Neural cell (in vitro differentiated cells): ENCODE results near the gene HIVEP2. TPM values are rescaled to one million over a fixed set of nuclear protein-coding genes. Genes with fewer than 3 reads are reported as not detected.

Experiments
- H2AFZ ChIP-seq: fragments of 200-600, 300-800 bp; sonication (generic), shearing (Covaris generic); 2 replicates; pipeline ENCODE4 v1.6.0; 2014; ENCODE audit warnings: low read depth, mild to moderate bottlenecking, antibody characterized with exemption, low read length, moderate library complexity
- H3F3A ChIP-seq: fragments of 200-600 bp; shearing (Covaris generic); 2 replicates; pipeline ENCODE4 v1.6.1; 2016; ENCODE audit warnings: mild to moderate bottlenecking, moderate library complexity, mixed read lengths, antibody characterized with exemption, low read length; ENCODE audit not compliant: insufficient read depth, poor library complexity, severe bottlenecking
- H3K27ac ChIP-seq: fragments of 200-600, 300-800 bp; sonication (generic), shearing (Covaris generic); 2 replicates; pipeline ENCODE4 v1.5.1; 2014; ENCODE audit warnings: mild to moderate bottlenecking, low read length, moderate library complexity
- H3K27me3 ChIP-seq: fragments of 300-800, 200-600 bp; sonication (generic), shearing (Covaris generic); 2 replicates; pipeline ENCODE4 v1.6.0; 2014; ENCODE audit warnings: mild to moderate bottlenecking, low read depth, low read length, moderate library complexity; ENCODE audit not compliant: insufficient read depth
- H3K36me3 ChIP-seq: fragments of 300-800, 200-600 bp; sonication (generic), shearing (Covaris generic); 2 replicates; pipeline ENCODE4 v1.5.1; 2014; ENCODE audit warnings: mild to moderate bottlenecking, antibody characterized with exemption, low read length, moderate library complexity; ENCODE audit not compliant: insufficient read depth
- H3K4me2 ChIP-seq: fragments of 300-800, 200-600 bp; sonication (generic), shearing (Covaris generic); 2 replicates; pipeline ENCODE4 v1.6.0; 2014; ENCODE audit warnings: mild to moderate bottlenecking, low read length
- H3K4me3 ChIP-seq: fragments of 300-800, 200-600 bp; sonication (generic), shearing (Covaris generic); 2 replicates; pipeline ENCODE4 v1.5.1; 2014; ENCODE audit warnings: mild to moderate bottlenecking, low read length, moderate library complexity
- H3K79me2 ChIP-seq: fragments of 200-600 bp; shearing (Covaris generic); replicated peaks from 2 replicates; pipeline ENCODE4 v1.6.0; 2014; ENCODE audit warnings: mild to moderate bottlenecking, low read length, moderate library complexity; ENCODE audit not compliant: insufficient read depth
- H3K9ac ChIP-seq: fragments of 300-800, 200-600 bp; sonication (generic), shearing (Covaris generic); 2 replicates; pipeline ENCODE4 v1.6.1; 2016; ENCODE audit warnings: mild to moderate bottlenecking, low read length, mixed read lengths
- H3K9me2 ChIP-seq: fragments of 200-600 bp; shearing (Covaris generic); 2 replicates; pipeline ENCODE4 v1.6.1; 2016; ENCODE audit warnings: mild to moderate bottlenecking, low read length, mixed read lengths; ENCODE audit not compliant: insufficient read depth
- H3K9me3 ChIP-seq: fragments of 200-600, 300-800 bp; sonication (generic), shearing (Covaris generic); 2 replicates; pipeline ENCODE4 v1.6.1; 2016; ENCODE audit warnings: mild to moderate bottlenecking, mixed run types, low read length, moderate library complexity, mixed read lengths
- H4K20me1 ChIP-seq: fragments of 200-600 bp; shearing (Covaris generic); 2 replicates; pipeline ENCODE4 v1.6.1; 2016; ENCODE audit warnings: mild to moderate bottlenecking, mixed run types; ENCODE audit not compliant: insufficient read depth
- EP300 ChIP-seq: fragments of 450-650 bp; conservative IDR thresholded peaks from 2 replicates; pipeline ENCODE4 v1.6.1; 2014; ENCODE audit warnings: antibody characterized with exemption, mild to moderate bottlenecking, moderate library complexity; ENCODE audit not compliant: poor library complexity, severe bottlenecking
- EZH2 ChIP-seq: fragments of 200-600, 300-800 bp; shearing (Covaris generic), sonication (generic); IDR thresholded peaks from 2 replicates; pipeline ENCODE4 v1.6.1; 2014; ENCODE audit warnings: antibody characterized with exemption, low read length, borderline replicate concordance, mild to moderate bottlenecking; ENCODE audit not compliant: insufficient read depth, poor library complexity, severe bottlenecking
- MXI1 ChIP-seq: fragments of 450-650 bp; conservative IDR thresholded peaks from 2 replicates; pipeline ENCODE4 v1.6.1; 2014; ENCODE audit warnings: antibody characterized with exemption, mild to moderate bottlenecking; ENCODE audit not compliant: poor library complexity, severe bottlenecking
- POLR2AphosphoS5 ChIP-seq: IDR thresholded peaks from 2 replicates; pipeline ENCODE4 v1.6.1; 2012
- RAD21 ChIP-seq: fragments of 450-650 bp; conservative IDR thresholded peaks from 2 replicates; pipeline ENCODE4 v1.6.1; 2014; ENCODE audit warnings: antibody characterized with exemption, mild to moderate bottlenecking, moderate library complexity
- SMC3 ChIP-seq: fragments of 450-650 bp; conservative IDR thresholded peaks from 2 replicates; pipeline ENCODE4 v1.6.1; 2014; ENCODE audit warnings: antibody characterized with exemption, mild to moderate bottlenecking, moderate library complexity; ENCODE audit not compliant: poor library complexity
- TAF1 ChIP-seq: IDR thresholded peaks from 2 replicates; pipeline ENCODE4 v1.6.1; 2012; ENCODE audit warnings: low read depth
- polyA plus RNA-seq: library from polyadenylated mRNA; depleted of rRNA; stranded (reverse); fragments of >200 nt; gene quantifications from 2 replicates; pipeline ENCODE4 v1.2.3, GENCODE V29; 2014
- TF ChIP-seq, protein P1 (sequence below): fragments of 450-650 bp; IDR thresholded peaks from 2 replicates; pipeline ENCODE4 v1.5.1; 2014; ENCODE audit warnings: antibody characterized with exemption, mild to moderate bottlenecking, moderate library complexity; ENCODE audit not compliant: poor library complexity, severe bottlenecking
- TF ChIP-seq, protein P2 (sequence below): IDR thresholded peaks from 2 replicates; pipeline ENCODE4 v1.6.1; 2012; ENCODE audit warnings: borderline replicate concordance

The HIVEP2 gene
- polyA plus RNA-seq, 1 donor from 2014 or later = 6.0 TPM

DNA sequence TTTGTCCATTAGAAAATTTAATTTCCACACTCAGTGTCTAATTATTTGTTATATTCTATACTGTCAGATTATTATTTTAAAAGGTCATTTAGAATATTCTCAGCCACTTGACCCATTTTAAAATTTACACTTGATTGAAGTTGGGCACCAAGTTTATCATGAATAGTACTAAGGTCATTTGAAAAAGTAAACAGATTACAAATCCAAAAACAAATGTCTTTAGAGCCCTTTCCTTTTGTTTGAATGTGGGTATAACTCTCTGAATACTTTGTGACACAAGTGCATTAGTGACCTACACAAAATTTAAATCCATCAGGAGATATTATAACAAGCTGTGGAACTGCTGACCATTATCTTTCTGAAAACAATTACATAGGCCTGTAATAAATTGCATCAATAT, 11.3 kb downstream of the HIVEP2 start:
- H3K27me3 ChIP-seq = peaks cover 8% of the 10 kb centered on the region
- H4K20me1 ChIP-seq = no peaks in the 10 kb centered on the region
- no peaks in the 10 kb centered on the region for H3K9me2 ChIP-seq
- no peak overlapping the region for H2AFZ ChIP-seq
- H3K9me3 ChIP-seq = no peaks in the 10 kb centered on the region
- no peak overlapping the region for H3K9ac ChIP-seq
- H3K4me3 ChIP-seq = no peak overlapping the region
- H3K36me3 ChIP-seq = no peaks in the 10 kb centered on the region
- H3K27ac ChIP-seq = no peak overlapping the region
- TF ChIP-seq, protein P1, sequence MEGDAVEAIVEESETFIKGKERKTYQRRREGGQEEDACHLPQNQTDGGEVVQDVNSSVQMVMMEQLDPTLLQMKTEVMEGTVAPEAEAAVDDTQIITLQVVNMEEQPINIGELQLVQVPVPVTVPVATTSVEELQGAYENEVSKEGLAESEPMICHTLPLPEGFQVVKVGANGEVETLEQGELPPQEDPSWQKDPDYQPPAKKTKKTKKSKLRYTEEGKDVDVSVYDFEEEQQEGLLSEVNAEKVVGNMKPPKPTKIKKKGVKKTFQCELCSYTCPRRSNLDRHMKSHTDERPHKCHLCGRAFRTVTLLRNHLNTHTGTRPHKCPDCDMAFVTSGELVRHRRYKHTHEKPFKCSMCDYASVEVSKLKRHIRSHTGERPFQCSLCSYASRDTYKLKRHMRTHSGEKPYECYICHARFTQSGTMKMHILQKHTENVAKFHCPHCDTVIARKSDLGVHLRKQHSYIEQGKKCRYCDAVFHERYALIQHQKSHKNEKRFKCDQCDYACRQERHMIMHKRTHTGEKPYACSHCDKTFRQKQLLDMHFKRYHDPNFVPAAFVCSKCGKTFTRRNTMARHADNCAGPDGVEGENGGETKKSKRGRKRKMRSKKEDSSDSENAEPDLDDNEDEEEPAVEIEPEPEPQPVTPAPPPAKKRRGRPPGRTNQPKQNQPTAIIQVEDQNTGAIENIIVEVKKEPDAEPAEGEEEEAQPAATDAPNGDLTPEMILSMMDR = no peak
- TF ChIP-seq RAD21 (no peak), EZH2 (no peak), SMC3 (no peak), TAF1 (no peak)
- H3F3A ChIP-seq = no peaks in the 10 kb centered on the region
- peaks cover 52% of the 10 kb centered on the region for H3K79me2 ChIP-seq
- no peak overlapping the region for H3K4me2 ChIP-seq

DNA sequence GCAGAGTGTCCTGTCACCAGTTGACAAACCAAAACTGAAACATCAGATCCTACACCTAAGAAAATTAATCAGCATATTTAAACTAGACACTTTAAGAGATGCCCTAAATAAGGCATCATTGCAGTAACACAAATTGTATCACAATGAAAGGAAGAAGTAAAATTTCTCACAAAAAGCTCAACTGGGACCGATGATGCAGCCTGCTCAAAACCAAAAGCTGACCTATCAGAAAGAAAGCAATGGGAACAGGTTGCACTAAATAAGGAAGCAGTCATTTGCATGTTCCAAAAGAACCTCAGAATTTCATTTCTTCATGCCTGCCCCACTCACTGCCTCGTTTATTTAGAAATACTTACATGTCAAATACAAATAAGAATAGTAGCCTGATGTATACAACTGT, 12.1 kb downstream of the HIVEP2 start:
- Histone ChIP-seq H3K9ac (no peak overlapping the region), H3K4me3 (no peak overlapping the region), H3K4me2 (no peak overlapping the region), H4K20me1 (no peaks in the 10 kb centered on the region), H3K9me3 (no peaks in the 10 kb centered on the region), H3F3A (no peaks in the 10 kb centered on the region), H2AFZ (no peak overlapping the region), H3K79me2 (peaks cover 44% of the 10 kb centered on the region), H3K9me2 (no peaks in the 10 kb centered on the region), H3K27ac (no peak overlapping the region), H3K27me3 (peaks cover 16% of the 10 kb centered on the region), H3K36me3 (no peaks in the 10 kb centered on the region)
- TF ChIP-seq POLR2AphosphoS5 (no peak), RAD21 (no peak), TAF1 (no peak), SMC3 (no peak), MXI1 (no peak), EP300 (no peak), EZH2 (no peak)
- TF ChIP-seq, protein P1 = no peak
- TF ChIP-seq, protein P2, sequence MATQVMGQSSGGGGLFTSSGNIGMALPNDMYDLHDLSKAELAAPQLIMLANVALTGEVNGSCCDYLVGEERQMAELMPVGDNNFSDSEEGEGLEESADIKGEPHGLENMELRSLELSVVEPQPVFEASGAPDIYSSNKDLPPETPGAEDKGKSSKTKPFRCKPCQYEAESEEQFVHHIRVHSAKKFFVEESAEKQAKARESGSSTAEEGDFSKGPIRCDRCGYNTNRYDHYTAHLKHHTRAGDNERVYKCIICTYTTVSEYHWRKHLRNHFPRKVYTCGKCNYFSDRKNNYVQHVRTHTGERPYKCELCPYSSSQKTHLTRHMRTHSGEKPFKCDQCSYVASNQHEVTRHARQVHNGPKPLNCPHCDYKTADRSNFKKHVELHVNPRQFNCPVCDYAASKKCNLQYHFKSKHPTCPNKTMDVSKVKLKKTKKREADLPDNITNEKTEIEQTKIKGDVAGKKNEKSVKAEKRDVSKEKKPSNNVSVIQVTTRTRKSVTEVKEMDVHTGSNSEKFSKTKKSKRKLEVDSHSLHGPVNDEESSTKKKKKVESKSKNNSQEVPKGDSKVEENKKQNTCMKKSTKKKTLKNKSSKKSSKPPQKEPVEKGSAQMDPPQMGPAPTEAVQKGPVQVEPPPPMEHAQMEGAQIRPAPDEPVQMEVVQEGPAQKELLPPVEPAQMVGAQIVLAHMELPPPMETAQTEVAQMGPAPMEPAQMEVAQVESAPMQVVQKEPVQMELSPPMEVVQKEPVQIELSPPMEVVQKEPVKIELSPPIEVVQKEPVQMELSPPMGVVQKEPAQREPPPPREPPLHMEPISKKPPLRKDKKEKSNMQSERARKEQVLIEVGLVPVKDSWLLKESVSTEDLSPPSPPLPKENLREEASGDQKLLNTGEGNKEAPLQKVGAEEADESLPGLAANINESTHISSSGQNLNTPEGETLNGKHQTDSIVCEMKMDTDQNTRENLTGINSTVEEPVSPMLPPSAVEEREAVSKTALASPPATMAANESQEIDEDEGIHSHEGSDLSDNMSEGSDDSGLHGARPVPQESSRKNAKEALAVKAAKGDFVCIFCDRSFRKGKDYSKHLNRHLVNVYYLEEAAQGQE = no peak
